SK-N-SH (cell line): ENCODE measurements around the gene MTIF2. TPM values are rescaled to one million over a fixed set of nuclear protein-coding genes. Genes with fewer than 3 reads are reported as not detected.

ENCODE experiments used
- CTCF ChIA-PET: fragments of 300-600, 350-600 bp; formaldehyde crosslinking; extraction: SDS; loops from one replicate; lab custom pipeline; 2021; lab: Yijun Ruan, JAX
- POLR2A ChIA-PET: fragments of 350-600 bp; sonication (Branson Sonifier 250); formaldehyde crosslinking; extraction: SDS; loops from one replicate; lab custom pipeline; 2020; ENCODE audit warnings: antibody characterized with exemption, inconsistent platforms; lab: Yijun Ruan, JAX
- DNase-seq: peaks from one replicate; pipeline ENCODE4 v3.0.0; 2012
- H2AFZ ChIP-seq: fragments of 200-600 bp; sonication (generic); 2 replicates; pipeline ENCODE4 v1.8.1; 2016; ENCODE audit warnings: antibody characterized with exemption, mild to moderate bottlenecking, low read depth
- H3F3A ChIP-seq: fragments of 200-600 bp; sonication (generic); replicated peaks from 2 replicates; pipeline ENCODE3; 2016; ENCODE audit warnings: antibody characterized with exemption, mild to moderate bottlenecking; ENCODE audit not compliant: insufficient read depth
- H3K27ac ChIP-seq, 2 experiments: fragments of 200-500 bp in 1 of 2; fragments of 200-600 bp in 1 of 2; sonication (Bioruptor generic) in 1 of 2; sonication (generic), shearing (Covaris generic) in 1 of 2; 2 replicates each; pipeline versions ENCODE4 v1.5.1 to v1.6.1; 2014 to 2016; ENCODE audit warnings: low read depth in 2 of 2, inconsistent platforms in 1 of 2, low read length in 1 of 2, mild to moderate bottlenecking in 1 of 2, mixed read lengths in 1 of 2
- H3K27me3 ChIP-seq: fragments of 200-600 bp; sonication (generic), shearing (Covaris generic); 2 replicates; pipeline ENCODE4 v1.6.1; 2016; ENCODE audit warnings: mixed run types; ENCODE audit not compliant: insufficient read depth
- H3K36me3 ChIP-seq, 2 experiments: fragments of 200-500 bp in 1 of 2; fragments of 200-600 bp in 1 of 2; sonication (Bioruptor generic) in 1 of 2; sonication (generic) in 1 of 2; replicated peaks in 1 of 2; 2 replicates each; pipeline versions ENCODE3 to v1.5.1; 2014 to 2016; ENCODE audit warnings: low read length in 1 of 2, mild to moderate bottlenecking in 1 of 2; ENCODE audit not compliant: insufficient read depth in 2 of 2, control insufficient read depth in 1 of 2
- H3K4me1 ChIP-seq, 2 experiments: fragments of 200-500 bp in 1 of 2; fragments of 200-600 bp in 1 of 2; sonication (Bioruptor generic) in 1 of 2; sonication (generic), shearing (Covaris generic) in 1 of 2; 2 replicates each; pipeline versions ENCODE4 v1.5.1 to v1.6.1; 2014 to 2016; ENCODE audit warnings: low read depth in 1 of 2, low read length in 1 of 2, mixed run types in 1 of 2; ENCODE audit not compliant: insufficient read depth in 2 of 2, control insufficient read depth in 1 of 2
- H3K4me2 ChIP-seq: fragments of 200-600 bp; sonication (generic), shearing (Covaris generic); 2 replicates; pipeline ENCODE4 v1.6.1; 2017; ENCODE audit warnings: mixed run types
- H3K4me3 ChIP-seq, 2 experiments: fragments of 200-500 bp in 1 of 2; fragments of 200-600 bp in 1 of 2; sonication (Bioruptor generic) in 1 of 2; sonication (generic), shearing (Covaris generic) in 1 of 2; 2 replicates each; pipeline versions ENCODE4 v1.5.1 to v1.8.1; 2014 to 2016; ENCODE audit warnings: low read depth in 2 of 2, inconsistent platforms in 1 of 2, low read length in 1 of 2, mild to moderate bottlenecking in 1 of 2, mixed read lengths in 1 of 2, moderate library complexity in 1 of 2
- H3K79me2 ChIP-seq: fragments of 200-600 bp; sonication (generic); 2 replicates; pipeline ENCODE4 v1.8.1; 2017; ENCODE audit warnings: mild to moderate bottlenecking; ENCODE audit not compliant: insufficient read depth
- H3K9ac ChIP-seq: fragments of 200-600 bp; sonication (generic); 2 replicates; pipeline ENCODE4 v1.6.1; 2017; ENCODE audit warnings: mixed run types
- H3K9me2 ChIP-seq: fragments of 200-600 bp; sonication (generic); 2 replicates; pipeline ENCODE4 v1.6.1; 2017; ENCODE audit warnings: mixed run types
- H3K9me3 ChIP-seq: fragments of 200-600 bp; sonication (generic); 2 replicates; pipeline ENCODE4 v1.6.1; 2017; ENCODE audit warnings: mixed run types, mild to moderate bottlenecking, moderate library complexity
- H4K20me1 ChIP-seq: fragments of 200-600 bp; sonication (generic); 2 replicates; pipeline ENCODE4 v1.6.1; 2017; ENCODE audit warnings: mild to moderate bottlenecking, mixed run types; ENCODE audit not compliant: insufficient read depth
- EP300 ChIP-seq, 2 experiments: IDR thresholded peaks; 2 replicates each; pipeline versions ENCODE4 v1.4.0 to v1.6.1; 2012; ENCODE audit warnings: borderline replicate concordance in 1 of 2, low read depth in 1 of 2, low read length in 1 of 2
- EZH2phosphoT487 ChIP-seq: fragments of 200-600 bp; sonication (generic); IDR thresholded peaks from 2 replicates; pipeline ENCODE4 v1.6.1; 2017; ENCODE audit warnings: low read depth, mixed run types, mild to moderate bottlenecking, antibody characterized with exemption, moderate library complexity, borderline replicate concordance
- FOSL2 ChIP-seq: IDR thresholded peaks from 2 replicates; pipeline ENCODE4 v1.4.0; 2012; ENCODE audit warnings: low read depth, mild to moderate bottlenecking, moderate library complexity, borderline replicate concordance
- GATA2 ChIP-seq: sonication (generic); formaldehyde crosslinking; IDR thresholded peaks from 2 replicates; pipeline ENCODE4 v1.5.0; 2020; ENCODE audit warnings: mild to moderate bottlenecking, missing genetic modification reagents
- JUND ChIP-seq: IDR thresholded peaks from 2 replicates; pipeline ENCODE4 v1.4.0; 2012
- MEF2A ChIP-seq: IDR thresholded peaks from 2 replicates; pipeline ENCODE4 v1.4.0; 2012; ENCODE audit warnings: low read depth, borderline replicate concordance
- MXI1 ChIP-seq: IDR thresholded peaks from 2 replicates; pipeline ENCODE4 v1.6.1; 2012; ENCODE audit warnings: mild to moderate bottlenecking, low read depth, low read length, improper control_type of control experiment
- POLR2AphosphoS5 ChIP-seq: IDR thresholded peaks from 2 replicates; pipeline ENCODE4 v1.6.1; 2012; ENCODE audit warnings: low read depth, low read length
- REST ChIP-seq: IDR thresholded peaks from 2 replicates; pipeline ENCODE4 v1.6.1; 2012; ENCODE audit warnings: mild to moderate bottlenecking, low read depth, low read length, moderate library complexity
- RFX5 ChIP-seq: IDR thresholded peaks from 2 replicates; pipeline ENCODE4 v1.6.1; 2012; ENCODE audit warnings: mild to moderate bottlenecking, improper control_type of control experiment, low read length
- RXRA ChIP-seq: IDR thresholded peaks from 2 replicates; pipeline ENCODE4 v1.4.0; 2012; ENCODE audit warnings: low read depth, mild to moderate bottlenecking, borderline replicate concordance
- SMC3 ChIP-seq: IDR thresholded peaks from 2 replicates; pipeline ENCODE4 v1.6.1; 2012; ENCODE audit warnings: low read depth, low read length, improper control_type of control experiment
- TAF1 ChIP-seq: IDR thresholded peaks from 2 replicates; pipeline ENCODE4 v1.6.1; 2012; ENCODE audit warnings: low read depth, mild to moderate bottlenecking, low read length, moderate library complexity, borderline replicate concordance
- TEAD4 ChIP-seq: IDR thresholded peaks from 2 replicates; pipeline ENCODE4 v1.4.0; 2012; ENCODE audit warnings: mild to moderate bottlenecking, borderline replicate concordance; ENCODE audit not compliant: insufficient read depth
- USF1 ChIP-seq: IDR thresholded peaks from 2 replicates; pipeline ENCODE4 v1.4.0; 2012; ENCODE audit warnings: low read depth, borderline replicate concordance
- USF2 ChIP-seq: fragments of 150-350 bp; IDR thresholded peaks from 2 replicates; pipeline ENCODE4 v1.6.1; 2017; ENCODE audit warnings: antibody characterized with exemption, low read length, low read depth, borderline replicate concordance
- ZBTB33 ChIP-seq: IDR thresholded peaks from 2 replicates; pipeline ENCODE4 v1.4.0; 2012; ENCODE audit warnings: low read depth, borderline replicate concordance
- polyA plus RNA-seq, 3 experiments: library from polyadenylated mRNA; depleted of rRNA; stranded (reverse); fragments of >200 nt; gene quantifications; 2 replicates each; pipeline ENCODE4 v1.2.3, GENCODE V29; 2012
- TF ChIP-seq, protein P1 (sequence below): IDR thresholded peaks from 2 replicates; pipeline ENCODE4; 2012
- TF ChIP-seq, protein P2 (sequence below): IDR thresholded peaks from 2 replicates; pipeline ENCODE4 v1.4.0; 2012; ENCODE audit warnings: low read depth

Gene MTIF2
- polyA plus RNA-seq, 1 of the 3 experiments (the other 2 are of a cell fraction), result 12.9 TPM

DNA sequence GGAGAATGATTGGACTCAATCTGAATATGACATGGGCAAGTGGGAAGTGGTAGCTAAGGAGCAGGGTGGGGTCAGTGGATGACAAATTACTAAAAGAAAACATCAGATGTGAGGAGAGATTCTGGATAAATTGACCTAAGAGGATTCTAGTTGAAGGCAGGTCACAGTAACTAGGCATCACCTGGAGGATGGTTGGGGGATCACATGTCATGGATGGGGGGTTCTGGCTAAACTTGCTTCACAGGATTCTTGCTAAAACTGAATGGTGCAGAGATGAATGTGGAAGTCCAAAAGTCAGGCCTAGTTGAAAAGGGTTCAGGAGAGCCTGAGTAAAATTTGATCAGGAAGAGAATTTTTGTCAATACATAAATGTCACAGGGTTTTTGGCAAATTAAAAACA is 55.2 kb downstream of the MTIF2 start:
- H3K9ac ChIP-seq, result no peak overlapping the region
- POLR2A ChIA-PET, result no interaction called here
- no peaks in the 10 kb centered on the region for H3K9me2 ChIP-seq
- CTCF ChIA-PET, result interaction anchor here (1.1 kb wide), 1 partner anchor 46 kb away, joined by 4 read pairs; no protein-coding TSS in a partner anchor
- peaks cover 3% of the 10 kb centered on the region for H3F3A ChIP-seq
- no peaks in the 10 kb centered on the region for H3K79me2 ChIP-seq
- TF ChIP-seq REST, result no peak
- no peak for TF ChIP-seq MEF2A
- TF ChIP-seq ZBTB33, result no peak
- TF ChIP-seq SMC3, result no peak
- no peak for TF ChIP-seq GATA2
- TF ChIP-seq, protein P1, sequence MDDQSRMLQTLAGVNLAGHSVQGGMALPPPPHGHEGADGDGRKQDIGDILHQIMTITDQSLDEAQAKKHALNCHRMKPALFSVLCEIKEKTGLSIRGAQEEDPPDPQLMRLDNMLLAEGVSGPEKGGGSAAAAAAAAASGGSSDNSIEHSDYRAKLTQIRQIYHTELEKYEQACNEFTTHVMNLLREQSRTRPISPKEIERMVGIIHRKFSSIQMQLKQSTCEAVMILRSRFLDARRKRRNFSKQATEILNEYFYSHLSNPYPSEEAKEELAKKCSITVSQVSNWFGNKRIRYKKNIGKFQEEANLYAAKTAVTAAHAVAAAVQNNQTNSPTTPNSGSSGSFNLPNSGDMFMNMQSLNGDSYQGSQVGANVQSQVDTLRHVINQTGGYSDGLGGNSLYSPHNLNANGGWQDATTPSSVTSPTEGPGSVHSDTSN, result no peak
- TF ChIP-seq FOSL2, result no peak
- no peak for TF ChIP-seq RXRA
- TF ChIP-seq RFX5, result no peak
- no peak for TF ChIP-seq JUND
- TF ChIP-seq MXI1, result no peak
- TF ChIP-seq, protein P2, sequence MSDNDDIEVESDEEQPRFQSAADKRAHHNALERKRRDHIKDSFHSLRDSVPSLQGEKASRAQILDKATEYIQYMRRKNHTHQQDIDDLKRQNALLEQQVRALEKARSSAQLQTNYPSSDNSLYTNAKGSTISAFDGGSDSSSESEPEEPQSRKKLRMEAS, result no peak
- TF ChIP-seq TAF1, result no peak
- no peak for TF ChIP-seq USF2
- TF ChIP-seq TEAD4, result no peak
- no peak for TF ChIP-seq USF1
- no peak for TF ChIP-seq EZH2phosphoT487
- TF ChIP-seq POLR2AphosphoS5, result no peak
- TF ChIP-seq EP300 (IDR thresholded peaks at IDR 0.05; ENCODE audit: borderline replicate concordance in 1 of 2, low read depth in 1 of 2, low read length in 1 of 2), result no peak
- TF ChIP-seq, all 33 proteins: peak for 0
- peaks cover 2 to 7% of the 10 kb centered on the region in 2 experiments for H3K36me3 ChIP-seq
- no peak overlapping the region for H3K27ac ChIP-seq
- no peak overlapping the region for H3K4me3 ChIP-seq
- H4K20me1 ChIP-seq, result no peaks in the 10 kb centered on the region
- DNase-seq, result no peak
- H3K27me3 ChIP-seq, result no peaks in the 10 kb centered on the region
- no peak overlapping the region for H3K4me2 ChIP-seq
- no peaks in the 10 kb centered on the region for H3K9me3 ChIP-seq
- no peak overlapping the region for H2AFZ ChIP-seq
- H3K4me1 ChIP-seq, result no peaks in the 10 kb centered on the region
